GM12892 (cell line): ENCODE results near the gene CNTNAP2.

Experiments used
- POLR2A ChIP-seq: IDR thresholded peaks from 2 replicates; pipeline ENCODE4 v1.6.1; 2011; ENCODE audit warnings: low read depth, low read length, control low read depth
- TAF1 ChIP-seq: IDR thresholded peaks from 2 replicates; pipeline ENCODE4 v1.6.1; 2011; ENCODE audit warnings: low read depth, mild to moderate bottlenecking, control low read depth, low read length, borderline replicate concordance

- no peak for TF ChIP-seq POLR2A
- no peak for TF ChIP-seq TAF1
Measured at GRCh38 chr7:148265896-148266295, 2149.3 kb downstream of the CNTNAP2 start.
